A549 (cell line): ENCODE data around the gene CD99L2.

Experiments
- CTCF ChIP-seq: fragments of >200 bp; sonication (Bioruptor Twin); formaldehyde crosslinking; IDR thresholded peaks from 3 replicates; pipeline ENCODE4 v1.5.1; 2016
- FOSL2 ChIP-seq, 2 experiments: fragments of 450-650 bp in 1 of 2; fragments of >200 bp in 1 of 2; sonication (Bioruptor Twin) in 1 of 2; formaldehyde crosslinking; IDR thresholded peaks; 2 replicates each; pipeline versions ENCODE4 v1.5.0 to v1.6.1; 2016 to 2020; ENCODE audit warnings: mild to moderate bottlenecking in 1 of 2, moderate library complexity in 1 of 2
- MAX ChIP-seq: IDR thresholded peaks from 2 replicates; pipeline ENCODE4 v1.6.1; 2012
- POLR2A ChIP-seq: IDR thresholded peaks from 2 replicates; pipeline ENCODE4 v1.6.1; 2012; ENCODE audit warnings: mild to moderate bottlenecking, low read length
- POLR2AphosphoS2 ChIP-seq: conservative IDR thresholded peaks from 2 replicates; pipeline ENCODE4 v1.6.1; 2012; ENCODE audit warnings: low read length, improper control_type of control experiment, inconsistent platforms
- REST ChIP-seq: fragments of 200-600 bp; sonication (generic); IDR thresholded peaks from 2 replicates; pipeline ENCODE4 v1.6.1; 2016; ENCODE audit warnings: antibody characterized with exemption, mild to moderate bottlenecking, moderate library complexity

GRCh38 chrX:150837845-150838244, 60.6 kb downstream of the CD99L2 start:
- TF ChIP-seq REST = no peak
- no peak for TF ChIP-seq CTCF
- TF ChIP-seq POLR2AphosphoS2 = no peak
- no peak for TF ChIP-seq POLR2A
- no peak for TF ChIP-seq MAX
- TF ChIP-seq FOSL2 (IDR thresholded peaks at IDR 0.05) = no peak
- TF ChIP-seq FOSL2 (CRISPR knock-in tag; IDR thresholded peaks at IDR 0.05) = no peak
